ENCODE measurements around the gene NAA35.
"Not testable (repeated sequence)": the region's sequence is repeated elsewhere in the genome, so short reads cannot be mapped to it uniquely, and the experiment has no call there.

NAA35 gene

GRCh38 chr9:86035827-86036440, 95.0 kb downstream of the NAA35 start:
- DNase-seq, result peak in 1 of 3 experiments; percentile 72

- peak in 2 of 3 experiments; percentile 45 to 75 for DNase-seq
Observed at GRCh38 chr9:86036555-86036954, 95.6 kb downstream of the NAA35 start.

- no peak for DNase-seq
Observed at GRCh38 chr9:86039991-86040860, 99.3 kb downstream of the NAA35 start.

- DNase-seq, result peak in 1 of 3 experiments; percentile 18
Observed at GRCh38 chr9:86040861-86041155, 99.9 kb downstream of the NAA35 start.

- DNase-seq, result no peak
Observed at GRCh38 chr9:86041311-86041741, 100.4 kb downstream of the NAA35 start.

- peak in 1 of 3 experiments; percentile 38 for DNase-seq
Observed at GRCh38 chr9:86042199-86042978, 101.4 kb downstream of the NAA35 start.

- no peak for DNase-seq
Observed at GRCh38 chr9:86043586-86043985, 102.6 kb downstream of the NAA35 start.

- no peak for DNase-seq
Observed at GRCh38 chr9:86043999-86044398, 103.1 kb downstream of the NAA35 start.

- DNase-seq, result no peak
Observed at GRCh38 chr9:86045654-86046053, 104.7 kb downstream of the NAA35 start.

GRCh38 chr9:86046071-86046636, 105.2 kb downstream of the NAA35 start:
- no peak for DNase-seq

- DNase-seq, result no peak
Observed at GRCh38 chr9:86046930-86047341, 106.0 kb downstream of the NAA35 start.

- no peak for DNase-seq
Observed at GRCh38 chr9:86047361-86047760, 106.4 kb downstream of the NAA35 start.

- not testable (repeated sequence) for DNase-seq
Observed at GRCh38 chr9:86048018-86048742, 107.2 kb downstream of the NAA35 start.

GRCh38 chr9:86052556-86053468, 111.9 kb downstream of the NAA35 start:
- DNase-seq, result no peak

GRCh38 chr9:86054695-86055094, 113.7 kb downstream of the NAA35 start:
- no peak for DNase-seq

GRCh38 chr9:86057491-86057890, 116.5 kb downstream of the NAA35 start:
- no peak for DNase-seq

- no peak for DNase-seq
Observed at GRCh38 chr9:86061972-86062739, 121.2 kb downstream of the NAA35 start.

- DNase-seq, result no peak
Observed at GRCh38 chr9:86062845-86063693, 122.1 kb downstream of the NAA35 start.

- DNase-seq, result no peak
Observed at GRCh38 chr9:86064220-86064619, 123.3 kb downstream of the NAA35 start.

Data from NCI-H1417 (cell line).